ENCODE data around the gene MAP1S. TPM values are rescaled to one million over a fixed set of nuclear protein-coding genes. Genes with fewer than 3 reads are reported as not detected.

Gene MAP1S
- total and polyA plus RNA-seq, 8 donors = 13.9 to 35.6 (median 22.3) TPM

DNA sequence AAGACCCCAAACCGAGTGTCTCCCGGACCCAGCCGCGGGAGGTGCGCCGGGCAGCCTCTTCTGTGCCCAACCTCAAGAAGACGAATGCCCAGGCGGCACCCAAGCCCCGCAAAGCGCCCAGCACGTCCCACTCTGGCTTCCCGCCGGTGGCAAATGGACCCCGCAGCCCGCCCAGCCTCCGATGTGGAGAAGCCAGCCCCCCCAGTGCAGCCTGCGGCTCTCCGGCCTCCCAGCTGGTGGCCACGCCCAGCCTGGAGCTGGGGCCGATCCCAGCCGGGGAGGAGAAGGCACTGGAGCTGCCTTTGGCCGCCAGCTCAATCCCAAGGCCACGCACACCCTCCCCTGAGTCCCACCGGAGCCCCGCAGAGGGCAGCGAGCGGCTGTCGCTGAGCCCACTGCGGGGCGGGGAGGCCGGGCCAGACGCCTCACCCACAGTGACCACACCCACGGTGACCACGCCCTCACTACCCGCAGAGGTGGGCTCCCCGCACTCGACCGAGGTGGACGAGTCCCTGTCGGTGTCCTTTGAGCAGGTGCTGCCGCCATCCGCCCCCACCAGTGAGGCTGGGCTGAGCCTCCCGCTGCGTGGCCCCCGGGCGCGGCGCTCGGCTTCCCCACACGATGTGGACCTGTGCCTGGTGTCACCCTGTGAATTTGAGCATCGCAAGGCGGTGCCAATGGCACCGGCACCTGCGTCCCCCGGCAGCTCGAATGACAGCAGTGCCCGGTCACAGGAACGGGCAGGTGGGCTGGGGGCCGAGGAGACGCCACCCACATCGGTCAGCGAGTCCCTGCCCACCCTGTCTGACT lies 7.9 kb downstream of the MAP1S start:
- ATAC-seq (peak in 1 of 4 donors; percentile 20), FAIRE-seq (no peak), DNase-seq (peak in 2 of 6 donors; percentile 30 to 69)
- intact Hi-C loops (cut with DNase I) = no loop called here
- Histone ChIP-seq H3K9me3 (no peaks in the 10 kb centered on the region), H3K4me3 (no peak overlapping the region), H3K4me1 (no peaks in the 10 kb centered on the region), H3K36me3 (peaks cover 4 to 48% (median 17%) of the 10 kb centered on the region in 3 donors), H3K27ac (no peak overlapping the region), H3K27me3 (no peaks in the 10 kb centered on the region)
- WGBS, 2 donors = 91 to 93% methylated on average over 61 to 62 of the region's 62 CpGs
- TF ChIP-seq, protein P1, sequence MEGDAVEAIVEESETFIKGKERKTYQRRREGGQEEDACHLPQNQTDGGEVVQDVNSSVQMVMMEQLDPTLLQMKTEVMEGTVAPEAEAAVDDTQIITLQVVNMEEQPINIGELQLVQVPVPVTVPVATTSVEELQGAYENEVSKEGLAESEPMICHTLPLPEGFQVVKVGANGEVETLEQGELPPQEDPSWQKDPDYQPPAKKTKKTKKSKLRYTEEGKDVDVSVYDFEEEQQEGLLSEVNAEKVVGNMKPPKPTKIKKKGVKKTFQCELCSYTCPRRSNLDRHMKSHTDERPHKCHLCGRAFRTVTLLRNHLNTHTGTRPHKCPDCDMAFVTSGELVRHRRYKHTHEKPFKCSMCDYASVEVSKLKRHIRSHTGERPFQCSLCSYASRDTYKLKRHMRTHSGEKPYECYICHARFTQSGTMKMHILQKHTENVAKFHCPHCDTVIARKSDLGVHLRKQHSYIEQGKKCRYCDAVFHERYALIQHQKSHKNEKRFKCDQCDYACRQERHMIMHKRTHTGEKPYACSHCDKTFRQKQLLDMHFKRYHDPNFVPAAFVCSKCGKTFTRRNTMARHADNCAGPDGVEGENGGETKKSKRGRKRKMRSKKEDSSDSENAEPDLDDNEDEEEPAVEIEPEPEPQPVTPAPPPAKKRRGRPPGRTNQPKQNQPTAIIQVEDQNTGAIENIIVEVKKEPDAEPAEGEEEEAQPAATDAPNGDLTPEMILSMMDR (IDR thresholded peaks at IDR 0.05) = no peak

DNA sequence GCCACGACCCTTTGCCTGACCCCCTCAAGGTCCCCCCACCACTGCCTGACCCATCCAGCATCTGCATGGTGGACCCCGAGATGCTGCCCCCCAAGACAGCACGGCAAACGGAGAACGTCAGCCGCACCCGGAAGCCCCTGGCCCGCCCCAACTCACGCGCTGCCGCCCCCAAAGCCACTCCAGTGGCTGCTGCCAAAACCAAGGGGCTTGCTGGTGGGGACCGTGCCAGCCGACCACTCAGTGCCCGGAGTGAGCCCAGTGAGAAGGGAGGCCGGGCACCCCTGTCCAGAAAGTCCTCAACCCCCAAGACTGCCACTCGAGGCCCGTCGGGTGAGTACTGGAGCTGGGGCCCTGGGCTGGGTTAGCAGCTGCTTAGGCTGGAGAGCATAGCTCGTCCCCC lies 8.6 kb downstream of the MAP1S start:
- Histone ChIP-seq H3K27me3 (no peaks in the 10 kb centered on the region), H3K27ac (no peak overlapping the region), H3K9me3 (no peaks in the 10 kb centered on the region), H3K4me3 (no peak overlapping the region), H3K36me3 (peaks cover 4 to 48% (median 17%) of the 10 kb centered on the region in 3 donors), H3K4me1 (no peaks in the 10 kb centered on the region)
- DNase-seq (peak in 1 of 6 donors; percentile 71), ATAC-seq (no peak), FAIRE-seq (no peak)
- intact Hi-C loops (cut with DNase I) = no loop called here
- WGBS, 2 donors = 94 to 95% methylated on average over 19 of the region's 19 CpGs
- TF ChIP-seq, protein P1 (IDR thresholded peaks at IDR 0.05) = no peak

DNA sequence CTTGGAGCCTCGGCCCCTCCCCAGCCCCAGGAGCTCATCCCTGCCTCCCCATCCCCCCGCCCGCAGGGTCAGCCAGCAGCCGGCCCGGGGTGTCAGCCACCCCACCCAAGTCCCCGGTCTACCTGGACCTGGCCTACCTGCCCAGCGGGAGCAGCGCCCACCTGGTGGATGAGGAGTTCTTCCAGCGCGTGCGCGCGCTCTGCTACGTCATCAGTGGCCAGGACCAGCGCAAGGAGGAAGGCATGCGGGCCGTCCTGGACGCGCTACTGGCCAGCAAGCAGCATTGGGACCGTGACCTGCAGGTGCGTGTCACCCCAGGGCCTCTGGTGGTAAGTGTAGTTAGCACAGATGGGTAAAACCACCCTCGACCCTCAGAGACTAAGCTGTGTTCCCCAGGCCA lies 13.8 kb downstream of the MAP1S start:
- intact Hi-C loops (cut with DNase I) = no loop called here
- TF ChIP-seq, protein P1 (IDR thresholded peaks at IDR 0.05) = no peak
- no peak overlapping the region for H3K27ac ChIP-seq
- ATAC-seq = no peak
- no peaks in the 10 kb centered on the region for H3K9me3 ChIP-seq
- DNase-seq = no peak
- H3K4me1 ChIP-seq = no peaks in the 10 kb centered on the region
- no peak overlapping the region for H3K4me3 ChIP-seq
- no peak for FAIRE-seq
- WGBS, 2 donors = 95 to 96% methylated on average over 22 of the region's 22 CpGs
- H3K36me3 ChIP-seq = peaks cover 0 to 19% (median 0%) of the 10 kb centered on the region in 3 donors
- no peaks in the 10 kb centered on the region for H3K27me3 ChIP-seq

DNA sequence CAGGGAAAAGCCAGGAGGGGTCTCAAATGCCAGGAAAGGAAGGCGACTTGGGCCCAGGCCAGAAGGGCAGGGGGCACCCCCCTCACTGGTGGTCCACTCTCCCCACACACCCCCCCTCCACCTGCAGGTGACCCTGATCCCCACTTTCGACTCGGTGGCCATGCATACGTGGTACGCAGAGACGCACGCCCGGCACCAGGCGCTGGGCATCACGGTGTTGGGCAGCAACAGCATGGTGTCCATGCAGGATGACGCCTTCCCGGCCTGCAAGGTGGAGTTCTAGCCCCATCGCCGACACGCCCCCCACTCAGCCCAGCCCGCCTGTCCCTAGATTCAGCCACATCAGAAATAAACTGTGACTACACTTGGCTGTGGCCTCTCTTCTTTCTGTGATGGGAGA lies 14.9 kb downstream of the MAP1S start:
- 94 to 98% methylated on average over 15 to 16 of the region's 16 CpGs for WGBS, 2 donors
- Histone ChIP-seq H3K4me3 (no peak overlapping the region), H3K4me1 (no peaks in the 10 kb centered on the region), H3K27ac (no peak overlapping the region), H3K36me3 (peaks cover 0 to 15% (median 0%) of the 10 kb centered on the region in 3 donors), H3K27me3 (no peaks in the 10 kb centered on the region), H3K9me3 (no peaks in the 10 kb centered on the region)
- DNase-seq (no peak), FAIRE-seq (no peak), ATAC-seq (no peak)
- TF ChIP-seq, protein P1 (IDR thresholded peaks at IDR 0.05) = no peak
- intact Hi-C loops (cut with DNase I) = no loop called here

DNA sequence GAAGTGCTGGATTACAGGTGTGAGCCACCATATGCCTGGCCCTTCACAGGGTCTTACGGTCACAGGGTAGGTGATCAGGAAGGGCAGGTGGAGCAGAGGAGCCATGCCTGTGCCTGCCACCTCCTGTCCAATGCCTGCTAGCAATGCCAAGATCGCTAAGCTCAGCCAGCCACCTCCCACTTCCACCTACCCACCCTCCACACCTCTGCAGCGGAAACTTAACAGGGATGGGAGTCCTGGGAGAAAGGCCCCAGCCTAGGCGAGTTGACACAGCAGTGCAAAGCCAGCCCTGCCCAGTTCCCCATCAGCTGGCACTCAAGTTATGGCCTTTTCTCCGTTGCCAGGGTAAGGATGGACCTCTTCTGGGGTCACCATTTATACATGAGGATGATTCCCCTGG lies 16.1 kb downstream of the MAP1S start:
- peaks cover 0 to 15% (median 0%) of the 10 kb centered on the region in 3 donors for H3K36me3 ChIP-seq
- intact Hi-C loops (cut with DNase I) = no loop called here
- no peak for DNase-seq
- H3K27ac ChIP-seq = no peak overlapping the region
- no peaks in the 10 kb centered on the region for H3K27me3 ChIP-seq
- no peak for ATAC-seq
- TF ChIP-seq, protein P1 (IDR thresholded peaks at IDR 0.05) = no peak
- 93 to 95% methylated on average over 5 of the region's 5 CpGs for WGBS, 2 donors
- FAIRE-seq = no peak
- no peaks in the 10 kb centered on the region for H3K9me3 ChIP-seq
- no peak overlapping the region for H3K4me3 ChIP-seq
- no peaks in the 10 kb centered on the region for H3K4me1 ChIP-seq
